Thoracic aorta (tissue), 2 donors: ENCODE measurements around the gene PODXL2. TPM values are rescaled to one million over a fixed set of nuclear protein-coding genes. Genes with fewer than 3 reads are reported as not detected.

Source experiments
- ATAC-seq: fragments of 150-250 bp; one replicate; pipeline ENCODE4 v1.8.0; 2017; ENCODE audit warnings: low read depth; ENCODE audit not compliant: insufficient number of reproducible peaks, low FRiP score
- DNase-seq: peaks from one replicate; pipeline ENCODE4 v3.0.0-alpha.2; 2020; ENCODE audit warnings: low spot score
- H3K27ac ChIP-seq, 2 donors: fragments of 200-600 bp; sonication (generic); 1 replicate in 1 of 2; 2 replicates in 1 of 2; pipeline ENCODE4 v1.5.1; 2016; ENCODE audit warnings: mild to moderate bottlenecking in 2 of 2, moderate library complexity in 2 of 2
- H3K27me3 ChIP-seq: fragments of 200-600 bp; sonication (generic); replicated peaks from 2 replicates; pipeline ENCODE4 v1.6.0; 2016; ENCODE audit warnings: mild to moderate bottlenecking; ENCODE audit not compliant: insufficient read depth
- H3K36me3 ChIP-seq: fragments of 200-600 bp; sonication (generic); one replicate; pipeline ENCODE4 v1.5.1; 2016
- H3K4me1 ChIP-seq, 2 donors: fragments of 200-600 bp; sonication (generic); 1 replicate in 1 of 2; 2 replicates in 1 of 2; pipeline versions ENCODE4 v1.5.1 to v1.6.0; 2016; ENCODE audit warnings: low read depth in 2 of 2, mild to moderate bottlenecking in 1 of 2; ENCODE audit not compliant: control insufficient read depth in 1 of 2
- H3K4me3 ChIP-seq: fragments of 200-600 bp; sonication (generic); 2 replicates; pipeline ENCODE4 v1.5.1; 2016; ENCODE audit warnings: mild to moderate bottlenecking
- H3K9me3 ChIP-seq: fragments of 200-600 bp; sonication (generic); 2 replicates; pipeline ENCODE4 v1.5.1; 2016
- CTCF ChIP-seq: fragments of 200-600 bp; sonication (generic); IDR thresholded peaks from one replicate; pipeline ENCODE4 v1.5.1; 2019; ENCODE audit warnings: antibody characterized with exemption
- total RNA-seq, 2 donors: library from RNA; depleted of rRNA; stranded (reverse); fragments of >200 nt; gene quantifications; one replicate each; pipeline versions ENCODE4 v1.1.0 to v1.2.3, GENCODE V29; 2016

PODXL2 gene
- total RNA-seq, 2 donors from 2014 or later, result 2.8 to 7.8 TPM

- Histone ChIP-seq H3K9me3 (no peaks in the 10 kb centered on the region), H3K4me3 (peak overlapping the region; percentile 49), H3K27ac (no peak overlapping the region), H3K4me1 (peaks cover 3 to 12% of the 10 kb centered on the region in 2 donors), H3K27me3 (no peaks in the 10 kb centered on the region), H3K36me3 (no peaks in the 10 kb centered on the region)
- no peak for DNase-seq
- TF ChIP-seq CTCF, result no peak
- ATAC-seq, result no peak
These were observed 578 bp upstream of the PODXL2 start for GRCh38 chr3:127628426-127628787.

GRCh38 chr3:127629467-127630403 lies 750 bp downstream of the PODXL2 start:
- Histone ChIP-seq H3K27me3 (no peaks in the 10 kb centered on the region), H3K4me3 (peak overlapping the region; percentile 59), H3K27ac (no peak overlapping the region), H3K9me3 (no peaks in the 10 kb centered on the region), H3K36me3 (no peaks in the 10 kb centered on the region), H3K4me1 (peaks cover 3 to 12% of the 10 kb centered on the region in 2 donors)
- DNase-seq, result no peak
- no peak for ATAC-seq
- no peak for TF ChIP-seq CTCF

GRCh38 chr3:127630811-127631714 lies 2.1 kb downstream of the PODXL2 start:
- no peak for ATAC-seq

GRCh38 chr3:127632035-127632820 lies 3.2 kb downstream of the PODXL2 start:
- Histone ChIP-seq H3K4me3 (no peak overlapping the region), H3K4me1 (peaks cover 3 to 12% of the 10 kb centered on the region in 2 donors), H3K27ac (no peak overlapping the region), H3K27me3 (no peaks in the 10 kb centered on the region), H3K36me3 (no peaks in the 10 kb centered on the region), H3K9me3 (no peaks in the 10 kb centered on the region)
- DNase-seq (no peak), ATAC-seq (no peak)
- no peak for TF ChIP-seq CTCF

More at GRCh38 chr3:127630811-127631714, 2.1 kb downstream of the PODXL2 start:
- no peak overlapping the region for H3K27ac ChIP-seq
- H3K4me3 ChIP-seq, result no peak overlapping the region
- H3K9me3 ChIP-seq, result no peaks in the 10 kb centered on the region
- H3K27me3 ChIP-seq, result no peaks in the 10 kb centered on the region
- H3K4me1 ChIP-seq, result peaks cover 3 to 12% of the 10 kb centered on the region in 2 donors
- TF ChIP-seq CTCF, result no peak
- DNase-seq, result no peak
- no peaks in the 10 kb centered on the region for H3K36me3 ChIP-seq
